ENCODE results near the gene CHST5. TPM values are rescaled to one million over a fixed set of nuclear protein-coding genes. Genes with fewer than 3 reads are reported as not detected.

The CHST5 gene
- total and polyA plus RNA-seq, 2 of the 13 experiments (the other 11 are each of a cell fraction or from before 2014, with no cell fraction given), result 0.05 TPM; not detected in 1

GRCh38 chr16:75566040-75566757, 30.3 kb upstream of the CHST5 start, which contains the start of gene GABARAPL2 (continued):
- TF ChIP-seq ZNF670 (CRISPR knock-in tag; IDR thresholded peaks at IDR 0.05; ENCODE audit: borderline replicate concordance) (no peak; the same call in 1 of the 2 replicates), HIVEP1 (CRISPR knock-in tag; IDR thresholded peaks at IDR 0.05) (0 out of 2 replicates have a peak, but pooled peaks have one; percentile 5), ZNF577 (CRISPR knock-in tag; IDR thresholded peaks at IDR 0.05; ENCODE audit: borderline replicate concordance, low read depth) (peak; percentile 69; the same call in 1 of the 2 replicates), HMGXB3 (CRISPR knock-in tag; IDR thresholded peaks at IDR 0.05; ENCODE audit: borderline replicate concordance) (no peak), ZC3H13 (CRISPR knock-in tag; IDR thresholded peaks at IDR 0.05) (peak; percentile 59; the same call in 1 of the 2 replicates), ZNF496 (CRISPR knock-in tag; IDR thresholded peaks at IDR 0.05; ENCODE audit: insufficient replicate concordance) (no peak), FOXC1 (CRISPR knock-in tag; IDR thresholded peaks at IDR 0.05; ENCODE audit: borderline replicate concordance) (peak; percentile 93), TARDBP (CRISPR knock-in tag; IDR thresholded peaks at IDR 0.05) (peak; percentile 38; the same call in 1 of the 2 replicates), SP4 (CRISPR knock-in tag; IDR thresholded peaks at IDR 0.05) (peak; percentile 88; the same call in 1 of the 2 replicates), ZFYVE20 (CRISPR knock-in tag; IDR thresholded peaks at IDR 0.05; ENCODE audit: borderline replicate concordance, low read depth) (no peak), ZNF781 (CRISPR knock-in tag; IDR thresholded peaks at IDR 0.05; ENCODE audit: borderline replicate concordance, not compliant biosample characterization) (peak; percentile 5), NFATC3 (CRISPR knock-in tag; IDR thresholded peaks at IDR 0.05) (peak; percentile 13; the same call in 1 of the 2 replicates), ADNP (CRISPR knock-in tag; IDR thresholded peaks at IDR 0.05) (no peak; the same call in 1 of the 2 replicates), HDAC1 (CRISPR knock-in tag; IDR thresholded peaks at IDR 0.05) (peak; percentile 95), ZNF674 (CRISPR knock-in tag; IDR thresholded peaks at IDR 0.05; ENCODE audit: low read depth) (0 out of 2 replicates have a peak, but pooled peaks have one; percentile 28), GZF1 (CRISPR knock-in tag; IDR thresholded peaks at IDR 0.05) (peak; percentile 52), TBX2 (CRISPR knock-in tag; IDR thresholded peaks at IDR 0.05; ENCODE audit: borderline replicate concordance) (peak; percentile 81), ONECUT2 (CRISPR knock-in tag; IDR thresholded peaks at IDR 0.05) (no peak), ZBTB14 (CRISPR knock-in tag; IDR thresholded peaks at IDR 0.05) (peak; percentile 44), SRSF1 (optimal IDR thresholded peaks at IDR 0.05; ENCODE audit: low read depth, low read length) (peak; percentile 71)
- TF ChIP-seq, protein P1, sequence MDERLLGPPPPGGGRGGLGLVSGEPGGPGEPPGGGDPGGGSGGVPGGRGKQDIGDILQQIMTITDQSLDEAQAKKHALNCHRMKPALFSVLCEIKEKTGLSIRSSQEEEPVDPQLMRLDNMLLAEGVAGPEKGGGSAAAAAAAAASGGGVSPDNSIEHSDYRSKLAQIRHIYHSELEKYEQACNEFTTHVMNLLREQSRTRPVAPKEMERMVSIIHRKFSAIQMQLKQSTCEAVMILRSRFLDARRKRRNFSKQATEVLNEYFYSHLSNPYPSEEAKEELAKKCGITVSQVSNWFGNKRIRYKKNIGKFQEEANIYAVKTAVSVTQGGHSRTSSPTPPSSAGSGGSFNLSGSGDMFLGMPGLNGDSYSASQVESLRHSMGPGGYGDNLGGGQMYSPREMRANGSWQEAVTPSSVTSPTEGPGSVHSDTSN (CRISPR knock-in tag; IDR thresholded peaks at IDR 0.05), result peak; percentile 32; the same call in 1 of the 2 replicates
- TF ChIP-seq, protein P2, sequence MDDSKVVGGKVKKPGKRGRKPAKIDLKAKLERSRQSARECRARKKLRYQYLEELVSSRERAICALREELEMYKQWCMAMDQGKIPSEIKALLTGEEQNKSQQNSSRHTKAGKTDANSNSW (CRISPR knock-in tag; IDR thresholded peaks at IDR 0.05; ENCODE audit: borderline replicate concordance), result peak; percentile 51; the same call in 1 of the 2 replicates

Data from HepG2 (cell line).